ENCODE results near the gene UBA3.

- TF ChIP-seq POLR2AphosphoS5 (IDR thresholded peaks at IDR 0.05; ENCODE audit: low read depth, low read length) (no peak), CTCF (IDR thresholded peaks at IDR 0.05 in 2 of 3, conservative IDR thresholded peaks at IDR 0.05 in 1 of 3; ENCODE audit: borderline replicate concordance in 1 of 3, insufficient read depth in 1 of 3, low read depth in 2 of 3, low read length in 2 of 3) (no peak), SIN3A (IDR thresholded peaks at IDR 0.05; ENCODE audit: low read depth) (no peak), ZFX (IDR thresholded peaks at IDR 0.05) (no peak), TCF7L2 (IDR thresholded peaks at IDR 0.05; ENCODE audit: borderline replicate concordance, extremely low read depth, insufficient read depth, insufficient read length) (no peak), YY1 (IDR thresholded peaks at IDR 0.05; ENCODE audit: extremely low read depth, insufficient replicate concordance, low read depth, low read length) (no peak), ZBTB33 (IDR thresholded peaks at IDR 0.05; ENCODE audit: extremely low read depth, insufficient replicate concordance, low read length) (no peak), POLR2A (IDR thresholded peaks at IDR 0.05; ENCODE audit: borderline replicate concordance, extremely low read depth, insufficient read depth, insufficient read length) (no peak), EZH2phosphoT487 (IDR thresholded peaks at IDR 0.05; ENCODE audit: borderline replicate concordance) (no peak), CEBPB (IDR thresholded peaks at IDR 0.05; ENCODE audit: low read depth) (no peak), RAD21 (IDR thresholded peaks at IDR 0.05; ENCODE audit: low read depth) (no peak), SP1 (IDR thresholded peaks at IDR 0.05; ENCODE audit: low read depth) (no peak), EZH2 (IDR thresholded peaks at IDR 0.05) (no peak), REST (IDR thresholded peaks at IDR 0.05; ENCODE audit: low read depth) (no peak)
Measured at GRCh38 chr3:69107841-69108240, 27.7 kb upstream of the UBA3 start.

Measured in HCT116 (cell line).